Measurements from ENCODE around the gene CRIM1. TPM values are rescaled to one million over a fixed set of nuclear protein-coding genes. Genes with fewer than 3 reads are reported as not detected.

The CRIM1 gene
- total and polyA plus RNA-seq, 7 donors = 10.2 to 68.1 (median 53.1) TPM

DNA sequence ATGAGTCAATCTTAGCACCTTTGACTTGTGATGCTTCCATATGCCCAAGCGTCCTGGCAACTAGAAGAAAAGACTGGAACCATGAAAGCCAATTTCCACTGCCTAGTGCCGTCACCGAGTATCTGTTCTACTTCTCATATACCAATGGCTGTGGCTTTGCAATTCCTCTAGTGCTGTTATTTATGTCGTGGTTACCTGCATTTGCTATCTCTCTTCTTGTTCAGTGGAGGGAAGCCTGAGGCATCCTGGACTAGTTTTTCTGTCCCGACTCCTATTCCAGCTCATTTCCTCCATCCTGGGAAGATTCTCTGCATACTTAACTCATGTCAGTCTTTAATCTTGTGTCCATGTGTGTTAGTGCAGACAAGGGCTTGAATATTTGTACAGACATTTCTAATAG is 124.5 kb downstream of the CRIM1 start:
- H3K27me3 ChIP-seq (ENCODE audit: insufficient read depth in 3 of 3, low read length in 2 of 3) = no peaks in the 10 kb centered on the region
- no peak for ATAC-seq
- 75 to 78% (median 76%) methylated on average over 5 of the region's 5 CpGs for WGBS, 3 donors
- no peak for DNase-seq
- H3K36me3 ChIP-seq (ENCODE audit: insufficient read depth in 1 of 2, low read depth in 1 of 2) = peaks cover 10 to 74% of the 10 kb centered on the region in 2 donors
- no peak overlapping the region for H3K27ac ChIP-seq
- H3K4me1 ChIP-seq = peaks cover 51% of the 10 kb centered on the region
- intact Hi-C loops (cut with DNase I) = no loop called here
- H3K9me3 ChIP-seq = peaks cover 4% of the 10 kb centered on the region
- TF ChIP-seq, protein P1, sequence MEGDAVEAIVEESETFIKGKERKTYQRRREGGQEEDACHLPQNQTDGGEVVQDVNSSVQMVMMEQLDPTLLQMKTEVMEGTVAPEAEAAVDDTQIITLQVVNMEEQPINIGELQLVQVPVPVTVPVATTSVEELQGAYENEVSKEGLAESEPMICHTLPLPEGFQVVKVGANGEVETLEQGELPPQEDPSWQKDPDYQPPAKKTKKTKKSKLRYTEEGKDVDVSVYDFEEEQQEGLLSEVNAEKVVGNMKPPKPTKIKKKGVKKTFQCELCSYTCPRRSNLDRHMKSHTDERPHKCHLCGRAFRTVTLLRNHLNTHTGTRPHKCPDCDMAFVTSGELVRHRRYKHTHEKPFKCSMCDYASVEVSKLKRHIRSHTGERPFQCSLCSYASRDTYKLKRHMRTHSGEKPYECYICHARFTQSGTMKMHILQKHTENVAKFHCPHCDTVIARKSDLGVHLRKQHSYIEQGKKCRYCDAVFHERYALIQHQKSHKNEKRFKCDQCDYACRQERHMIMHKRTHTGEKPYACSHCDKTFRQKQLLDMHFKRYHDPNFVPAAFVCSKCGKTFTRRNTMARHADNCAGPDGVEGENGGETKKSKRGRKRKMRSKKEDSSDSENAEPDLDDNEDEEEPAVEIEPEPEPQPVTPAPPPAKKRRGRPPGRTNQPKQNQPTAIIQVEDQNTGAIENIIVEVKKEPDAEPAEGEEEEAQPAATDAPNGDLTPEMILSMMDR (IDR thresholded peaks at IDR 0.05) = no peak
- no peak overlapping the region for H3K4me3 ChIP-seq

DNA sequence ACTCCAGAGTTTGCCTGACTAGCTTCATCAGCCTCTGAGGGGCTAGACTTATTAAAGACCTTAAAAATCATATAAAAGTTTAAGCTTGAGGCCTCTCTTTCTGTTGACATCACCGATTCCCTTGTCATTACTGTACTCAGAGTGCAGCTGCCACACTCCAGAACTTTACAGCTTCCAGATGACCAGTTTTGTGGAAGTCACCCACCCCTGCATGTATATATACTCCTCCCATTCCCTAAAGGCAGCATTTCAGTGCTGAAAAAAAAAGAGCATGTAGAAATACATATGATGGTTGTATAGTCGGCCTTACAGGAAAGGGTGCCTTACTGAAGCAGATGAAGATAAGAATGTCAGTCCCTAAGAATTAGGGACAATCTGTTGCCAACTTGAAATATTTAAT is 125.1 kb downstream of the CRIM1 start:
- peaks cover 57% of the 10 kb centered on the region for H3K4me1 ChIP-seq

DNA sequence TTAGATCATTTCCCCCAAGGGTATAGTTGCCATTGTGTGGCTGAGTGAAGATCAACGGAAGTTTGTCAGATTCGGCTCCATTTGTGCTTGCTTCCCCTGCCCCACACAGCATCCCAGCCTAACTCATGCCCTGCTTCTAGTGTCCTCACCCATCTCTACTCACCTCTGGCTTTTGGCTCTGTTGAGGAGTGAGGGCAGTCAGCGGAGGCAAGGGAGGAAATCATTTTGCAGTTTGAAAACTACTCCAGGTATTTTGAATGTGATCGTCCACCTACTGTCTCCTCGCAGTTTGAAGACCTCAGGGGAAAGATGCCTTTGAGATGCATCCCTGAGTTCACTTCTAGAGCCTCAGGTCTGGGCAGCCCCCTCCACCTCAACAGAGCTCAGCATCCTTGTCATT is 126.1 kb downstream of the CRIM1 start:
- Histone ChIP-seq H3K36me3 (ENCODE audit: insufficient read depth in 1 of 2, low read depth in 1 of 2) (peaks cover 10 to 65% of the 10 kb centered on the region in 2 donors), H3K4me1 (peaks cover 68% of the 10 kb centered on the region), H3K9me3 (no peaks in the 10 kb centered on the region), H3K27me3 (ENCODE audit: insufficient read depth in 3 of 3, low read length in 2 of 3) (no peaks in the 10 kb centered on the region), H3K4me3 (no peak overlapping the region), H3K27ac (no peak overlapping the region)
- TF ChIP-seq, protein P1 (IDR thresholded peaks at IDR 0.05) = no peak
- DNase-seq (no peak), ATAC-seq (no peak)
- 92 to 95% (median 94%) methylated on average over 5 of the region's 5 CpGs for WGBS, 3 donors
- intact Hi-C loops (cut with DNase I) = no loop called here

More for the DNA sequence above, 125.1 kb downstream of the CRIM1 start:
- H3K27me3 ChIP-seq (ENCODE audit: insufficient read depth in 3 of 3, low read length in 2 of 3) = no peaks in the 10 kb centered on the region
- no peak overlapping the region for H3K27ac ChIP-seq
- ATAC-seq = no peak
- DNase-seq = no peak
- H3K9me3 ChIP-seq = no peaks in the 10 kb centered on the region
- no peak overlapping the region for H3K4me3 ChIP-seq
- intact Hi-C loops (cut with DNase I) = no loop called here
- TF ChIP-seq, protein P1 (IDR thresholded peaks at IDR 0.05) = no peak
- H3K36me3 ChIP-seq (ENCODE audit: insufficient read depth in 1 of 2, low read depth in 1 of 2) = peaks cover 10 to 74% of the 10 kb centered on the region in 2 donors
- 79 to 95% (median 93%) methylated on average over 2 of the region's 2 CpGs for whole genome bisulfite sequencing, 3 donors

- H3K4me1 ChIP-seq = peaks cover 72% of the 10 kb centered on the region
- WGBS, 3 donors = 80 to 90% (median 84%) methylated on average over 4 of the region's 4 CpGs
- TF ChIP-seq, protein P1 (IDR thresholded peaks at IDR 0.05) = no peak
- intact Hi-C loops (cut with DNase I) = no loop called here
- peak overlapping the region; percentile 56 for H3K27ac ChIP-seq
- DNase-seq (no peak), ATAC-seq (no peak)
- H3K9me3 ChIP-seq = no peaks in the 10 kb centered on the region
- H3K27me3 ChIP-seq (ENCODE audit: insufficient read depth in 3 of 3, low read length in 2 of 3) = no peaks in the 10 kb centered on the region
- peaks cover 2 to 55% of the 10 kb centered on the region in 2 donors for H3K36me3 ChIP-seq (ENCODE audit: insufficient read depth in 1 of 2, low read depth in 1 of 2)
- no peak overlapping the region for H3K4me3 ChIP-seq
Measured at GRCh38 chr2:36482576-36483214, 127.1 kb downstream of the CRIM1 start.

DNA sequence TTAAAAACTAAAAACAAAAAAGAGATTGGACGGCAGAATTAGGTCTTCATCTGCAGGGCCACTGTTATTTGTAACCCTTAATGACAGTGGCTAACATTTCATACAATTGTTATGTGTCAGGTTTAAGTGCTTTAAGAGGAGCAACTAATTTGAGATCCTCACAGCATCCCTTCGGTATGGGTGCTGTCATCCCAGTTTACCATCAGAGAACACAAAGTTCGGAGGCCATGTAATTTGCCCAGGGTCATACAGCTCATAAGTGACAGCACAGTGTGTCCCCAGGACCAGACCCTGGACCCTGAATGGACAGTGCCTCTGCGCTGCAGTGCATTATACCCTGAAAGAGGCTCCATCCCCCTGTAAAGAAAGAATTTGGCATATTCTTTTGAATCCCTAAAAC is 127.7 kb downstream of the CRIM1 start:
- Histone ChIP-seq H3K36me3 (ENCODE audit: insufficient read depth in 1 of 2, low read depth in 1 of 2) (peaks cover 0 to 52% of the 10 kb centered on the region in 2 donors), H3K9me3 (no peaks in the 10 kb centered on the region), H3K27ac (peak overlapping the region; percentile 56), H3K4me3 (no peak overlapping the region), H3K4me1 (peaks cover 74% of the 10 kb centered on the region), H3K27me3 (ENCODE audit: insufficient read depth in 3 of 3, low read length in 2 of 3) (no peaks in the 10 kb centered on the region)
- ATAC-seq = peak; percentile 59 to 89 (median 77)
- WGBS, 3 donors = 65 to 82% (median 65%) methylated on average over 4 of the region's 4 CpGs
- DNase-seq = no peak
- intact Hi-C loops (cut with DNase I) = no loop called here
- TF ChIP-seq, protein P1 (IDR thresholded peaks at IDR 0.05) = no peak
